ENCODE data around the gene NT5C2. TPM values are rescaled to one million over a fixed set of nuclear protein-coding genes. Genes with fewer than 3 reads are reported as not detected.

NT5C2 gene
- total RNA-seq, 1 donor from 2014 or later, result 41.0 TPM

DNA sequence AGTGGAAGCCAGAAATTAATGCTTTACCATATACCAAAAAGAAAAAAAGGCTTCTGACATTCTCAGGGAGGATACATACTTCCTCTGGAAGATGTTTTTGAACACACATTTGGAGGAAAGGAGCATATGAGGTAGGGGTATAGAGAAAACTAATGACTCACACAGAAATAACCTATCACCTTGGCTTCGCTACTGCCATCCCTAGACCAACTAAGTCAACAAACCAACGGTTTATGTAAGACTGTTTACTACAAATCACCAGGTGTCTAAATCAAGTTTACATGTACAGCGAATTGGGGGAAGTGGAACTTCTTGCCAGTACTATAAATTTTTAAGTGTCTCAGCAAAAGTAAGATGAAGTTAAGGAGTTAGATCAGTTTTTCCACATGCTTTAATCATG is 96.9 kb downstream of the NT5C2 start:
- DNase-seq (ENCODE audit: low read depth), result no peak
- no peak for TF ChIP-seq CTCF (conservative IDR thresholded peaks at IDR 0.05; ENCODE audit: low read depth, low read length)
- H3K4me3 ChIP-seq (ENCODE audit: low read depth, low read length), result no peak overlapping the region

- TF ChIP-seq CTCF (conservative IDR thresholded peaks at IDR 0.05; ENCODE audit: low read depth, low read length), result no peak
- H3K4me3 ChIP-seq (ENCODE audit: low read depth, low read length), result no peak overlapping the region
These were observed 98.1 kb downstream of the NT5C2 start for GRCh38 chr10:103095005-103095404.

GRCh38 chr10:103090911-103091310 is 102.2 kb downstream of the NT5C2 start:
- no peak for TF ChIP-seq CTCF (conservative IDR thresholded peaks at IDR 0.05; ENCODE audit: low read depth, low read length)
- DNase-seq (ENCODE audit: low read depth), result no peak
- H3K4me3 ChIP-seq (ENCODE audit: low read depth, low read length), result no peak overlapping the region

More at GRCh38 chr10:103095005-103095404, 98.1 kb downstream of the NT5C2 start:
- DNase-seq (ENCODE audit: low read depth), result no peak

DNA sequence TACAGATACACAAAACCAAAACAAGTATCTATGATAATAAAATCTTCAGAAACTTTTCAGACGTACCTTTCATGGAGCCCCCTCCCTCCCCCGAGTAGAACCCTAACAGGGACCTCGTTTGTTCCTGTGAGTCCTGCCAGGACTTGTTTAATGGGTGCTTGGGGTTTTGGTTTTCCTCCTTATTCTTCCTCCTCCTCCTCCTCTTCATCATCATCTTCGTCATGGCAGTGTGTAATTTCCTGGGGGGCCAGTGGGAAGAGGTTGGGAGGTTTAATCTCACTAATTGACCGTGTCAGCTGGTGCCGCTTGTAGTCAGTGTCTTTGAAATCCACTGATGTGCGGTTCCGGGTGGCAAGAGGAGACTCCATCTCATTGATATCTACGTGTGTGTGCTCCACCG is 103.6 kb downstream of the NT5C2 start:
- no peak for DNase-seq (ENCODE audit: low read depth)
- no peak for TF ChIP-seq CTCF (conservative IDR thresholded peaks at IDR 0.05; ENCODE audit: low read depth, low read length)
- no peak overlapping the region for H3K4me3 ChIP-seq (ENCODE audit: low read depth, low read length)

DNA sequence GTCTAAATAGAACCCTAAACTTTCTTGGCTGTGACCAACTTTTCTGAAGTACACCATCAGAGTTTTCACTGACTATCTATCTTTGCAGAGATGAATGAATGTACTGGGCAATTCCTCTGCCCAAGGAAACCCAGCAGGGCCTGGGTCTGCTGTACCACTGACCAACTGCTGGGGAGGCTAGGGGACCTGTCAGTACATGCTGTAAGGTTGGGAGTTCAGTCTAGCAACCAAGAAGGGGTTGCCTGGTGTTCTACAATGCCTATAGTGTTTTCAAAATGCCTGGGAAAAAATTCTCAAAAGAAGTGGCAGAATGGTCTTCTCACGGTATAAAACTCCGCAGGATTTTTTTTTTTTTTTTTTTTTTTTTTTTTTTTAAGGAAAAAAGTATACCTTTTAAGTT is 106.3 kb downstream of the NT5C2 start:
- H3K4me3 ChIP-seq (ENCODE audit: low read depth, low read length), result no peak overlapping the region
- TF ChIP-seq CTCF (conservative IDR thresholded peaks at IDR 0.05; ENCODE audit: low read depth, low read length), result peak; percentile 3
- no peak for DNase-seq (ENCODE audit: low read depth)

DNA sequence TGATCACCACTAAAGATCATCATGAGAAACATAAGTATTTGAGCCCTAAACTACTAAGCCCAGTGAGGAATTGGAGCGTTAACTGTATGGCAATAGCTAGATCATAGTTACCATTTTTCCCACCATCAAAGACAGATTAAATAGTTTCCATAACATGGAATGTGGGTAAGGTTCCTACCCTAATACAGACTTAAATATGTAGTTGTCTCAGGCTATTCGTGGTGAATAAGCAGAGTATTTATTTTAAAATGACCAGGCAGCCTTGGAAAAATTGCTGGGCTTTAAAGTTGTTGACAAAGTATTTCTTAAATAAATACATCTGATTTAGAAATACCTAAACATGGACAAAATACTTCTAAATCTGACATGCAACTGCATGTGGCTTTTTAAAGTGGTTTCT is 106.8 kb downstream of the NT5C2 start:
- H3K4me3 ChIP-seq (ENCODE audit: low read depth, low read length), result no peak overlapping the region
- DNase-seq (ENCODE audit: low read depth), result no peak
- no peak for TF ChIP-seq CTCF (conservative IDR thresholded peaks at IDR 0.05; ENCODE audit: low read depth, low read length)

GRCh38 chr10:103083977-103084320 is 109.1 kb downstream of the NT5C2 start:
- no peak for TF ChIP-seq CTCF (conservative IDR thresholded peaks at IDR 0.05; ENCODE audit: low read depth, low read length)
- H3K4me3 ChIP-seq (ENCODE audit: low read depth, low read length), result no peak overlapping the region
- DNase-seq (ENCODE audit: low read depth), result no peak
